Stimulated activated CD8-positive, alpha-beta memory T cell treated with anti-CD3 and anti-CD28 coated beads, Interleukin-12 subunit alpha, Interleukin-12 subunit beta, amount 100 ng/mL, for 24 hours (primary cell): Measurements from ENCODE around the gene MRM2.

Source experiments
- DNase-seq: peaks from one replicate; pipeline ENCODE4 v3.0.0-alpha.2; 2020; ENCODE audit errors: extremely low read depth

MRM2 gene

GRCh38 chr7:2222516-2222915, 19.5 kb downstream of the MRM2 start:
- DNase-seq: no peak

- DNase-seq: no peak
These were observed 21.1 kb downstream of the MRM2 start for GRCh38 chr7:2220954-2221353.

GRCh38 chr7:2220506-2220905, 21.5 kb downstream of the MRM2 start:
- no peak for DNase-seq

- no peak for DNase-seq
These were observed 22.0 kb downstream of the MRM2 start for GRCh38 chr7:2220030-2220429.

- DNase-seq: no peak
These were observed 22.4 kb downstream of the MRM2 start for GRCh38 chr7:2219606-2220005.

- no peak for DNase-seq
These were observed 22.9 kb downstream of the MRM2 start for GRCh38 chr7:2219136-2219535.

GRCh38 chr7:2218444-2218785, 23.6 kb downstream of the MRM2 start:
- no peak for DNase-seq

- DNase-seq: no peak
These were observed 24.1 kb downstream of the MRM2 start for GRCh38 chr7:2217716-2218443.

GRCh38 chr7:2217206-2217605, 24.8 kb downstream of the MRM2 start:
- no peak for DNase-seq

- no peak for DNase-seq
These were observed 26.2 kb downstream of the MRM2 start for GRCh38 chr7:2215851-2216250.

GRCh38 chr7:2214636-2215035, 27.4 kb downstream of the MRM2 start:
- no peak for DNase-seq

GRCh38 chr7:2213551-2214215, 28.3 kb downstream of the MRM2 start:
- no peak for DNase-seq

GRCh38 chr7:2212906-2213305, 29.1 kb downstream of the MRM2 start:
- no peak for DNase-seq

GRCh38 chr7:2211926-2212325, 30.1 kb downstream of the MRM2 start:
- DNase-seq: no peak

GRCh38 chr7:2211259-2211880, 30.6 kb downstream of the MRM2 start:
- DNase-seq: no peak

GRCh38 chr7:2210551-2211258, 31.3 kb downstream of the MRM2 start:
- DNase-seq: no peak

GRCh38 chr7:2209961-2210323, 32.1 kb downstream of the MRM2 start:
- DNase-seq: no peak

GRCh38 chr7:2209146-2209960, 32.7 kb downstream of the MRM2 start:
- no peak for DNase-seq

GRCh38 chr7:2208712-2209111, 33.3 kb downstream of the MRM2 start:
- DNase-seq: no peak

GRCh38 chr7:2205036-2205780, 36.8 kb downstream of the MRM2 start:
- no peak for DNase-seq

- no peak for DNase-seq
These were observed 37.6 kb downstream of the MRM2 start for GRCh38 chr7:2204446-2204845.
